H1 (cell line): ENCODE data around the gene SERPINA1. TPM values are rescaled to one million over a fixed set of nuclear protein-coding genes. Genes with fewer than 3 reads are reported as not detected.

Source experiments
- CREB1 ChIP-seq: IDR thresholded peaks from 2 replicates; pipeline ENCODE4 v1.6.1; 2012; ENCODE audit warnings: inconsistent platforms
- E2F6 ChIP-seq: IDR thresholded peaks from 2 replicates; pipeline ENCODE4 v1.6.1; 2012; ENCODE audit warnings: inconsistent platforms
- HDAC6 ChIP-seq: IDR thresholded peaks from one replicate; pipeline ENCODE4 v1.7.1; 2012; ENCODE audit warnings: low read depth, mild to moderate bottlenecking, inconsistent platforms, low read length, moderate library complexity
- JUN ChIP-seq: IDR thresholded peaks from 2 replicates; pipeline ENCODE4 v1.6.1; 2011; ENCODE audit warnings: low read depth, mild to moderate bottlenecking, improper control_type of control experiment, low read length
- NANOG ChIP-seq: IDR thresholded peaks from 2 replicates; pipeline ENCODE4 v1.6.1; 2011; ENCODE audit warnings: low read length, low read depth, mild to moderate bottlenecking, inconsistent platforms; ENCODE audit not compliant: insufficient read depth, poor library complexity, severe bottlenecking
- RXRA ChIP-seq: IDR thresholded peaks from 2 replicates; pipeline ENCODE4 v1.6.1; 2011; ENCODE audit warnings: low read depth, mild to moderate bottlenecking, low read length, moderate library complexity; ENCODE audit not compliant: insufficient read depth
- SUZ12 ChIP-seq: fragments of 200-600 bp; sonication (generic); IDR thresholded peaks from 2 replicates; pipeline ENCODE4 v1.6.1; 2012; ENCODE audit warnings: mild to moderate bottlenecking, inconsistent platforms, low read length, moderate library complexity, mixed read lengths
- polyA plus RNA-seq, 7 experiments: library from polyadenylated mRNA; depleted of rRNA in 3 of 7; stranded (reverse) in 5 of 7; unstranded in 2 of 7; fragments of >200 nt in 5 of 7; fragments of 200-250 nt in 2 of 7; gene quantifications; 1 replicate in 5 of 7; 2 replicates in 1 of 7; 4 replicates in 1 of 7; pipeline versions ENCODE4 v1.2.1 to v1.2.3, GENCODE V29; 2011 to 2013; ENCODE audit warnings: missing spikeins in 2 of 7, mixed read lengths in 2 of 7
- total RNA-seq: library from RNA; stranded (reverse); fragmentation: NEBNext Ultra II Directional; extraction: Animal tissue kit (Norgen Biotek cat#: 25700); gene quantifications from 2 replicates; pipeline ENCODE4 v1.2.1, GENCODE V29; 2021

The SERPINA1 gene
- total and polyA plus RNA-seq, 2 of the 8 experiments (the other 6 are each of a cell fraction or from before 2014, with no cell fraction given): 0.08 TPM; not detected in 1

- TF ChIP-seq NANOG: no peak
- TF ChIP-seq RXRA: no peak
- no peak for TF ChIP-seq JUN
- TF ChIP-seq HDAC6: no peak
- TF ChIP-seq SUZ12: no peak
- TF ChIP-seq E2F6: no peak
- TF ChIP-seq CREB1: no peak
Measured at GRCh38 chr14:94400422-94400841, 12.0 kb upstream of the SERPINA1 start (continued).
